ENCODE measurements around the gene XBP1.
A peak's percentile ranks its signal among the peaks of the same experiment; 100 is the strongest.
"Not testable (repeated sequence)": the region's sequence is repeated elsewhere in the genome, so short reads cannot be mapped to it uniquely, and the experiment has no call there.

The XBP1 gene

GRCh38 chr22:28817919-28818859, 17.8 kb upstream of the XBP1 start:
- no peak for DNase-seq

- DNase-seq: no peak
These were observed 16.7 kb upstream of the XBP1 start for GRCh38 chr22:28817064-28817463.

- no peak for DNase-seq
These were observed 15.4 kb upstream of the XBP1 start for GRCh38 chr22:28815729-28816128.

- DNase-seq: no peak
These were observed 14.7 kb upstream of the XBP1 start for GRCh38 chr22:28815111-28815510.

- DNase-seq: no peak
These were observed 13.6 kb upstream of the XBP1 start for GRCh38 chr22:28813772-28814518.

GRCh38 chr22:28812516-28812915, 12.1 kb upstream of the XBP1 start:
- no peak for DNase-seq

GRCh38 chr22:28810821-28811491, 10.6 kb upstream of the XBP1 start:
- DNase-seq: no peak

- DNase-seq: no peak
These were observed 8.5 kb upstream of the XBP1 start for GRCh38 chr22:28808716-28809355.

GRCh38 chr22:28805426-28805825, 5.1 kb upstream of the XBP1 start:
- not testable (repeated sequence) for DNase-seq

GRCh38 chr22:28802595-28803123, 2.3 kb upstream of the XBP1 start:
- no peak for DNase-seq

GRCh38 chr22:28801845-28802594, 1.7 kb upstream of the XBP1 start:
- DNase-seq: no peak

GRCh38 chr22:28799606-28800307, 612 bp downstream of the XBP1 start:
- DNase-seq: peak; percentile 47 to 51

GRCh38 chr22:28798810-28799605, 1.4 kb downstream of the XBP1 start:
- DNase-seq: peak; percentile 28 to 35

GRCh38 chr22:28795932-28796856, 4.2 kb downstream of the XBP1 start:
- no peak for DNase-seq

- no peak for DNase-seq
These were observed 5.2 kb downstream of the XBP1 start for GRCh38 chr22:28795071-28795693.

- DNase-seq: no peak
These were observed 6.3 kb downstream of the XBP1 start for GRCh38 chr22:28793976-28794584.

- no peak for DNase-seq
These were observed 7.6 kb downstream of the XBP1 start for GRCh38 chr22:28792491-28793383.
